ENCODE measurements around the gene ETV6.

DNA sequence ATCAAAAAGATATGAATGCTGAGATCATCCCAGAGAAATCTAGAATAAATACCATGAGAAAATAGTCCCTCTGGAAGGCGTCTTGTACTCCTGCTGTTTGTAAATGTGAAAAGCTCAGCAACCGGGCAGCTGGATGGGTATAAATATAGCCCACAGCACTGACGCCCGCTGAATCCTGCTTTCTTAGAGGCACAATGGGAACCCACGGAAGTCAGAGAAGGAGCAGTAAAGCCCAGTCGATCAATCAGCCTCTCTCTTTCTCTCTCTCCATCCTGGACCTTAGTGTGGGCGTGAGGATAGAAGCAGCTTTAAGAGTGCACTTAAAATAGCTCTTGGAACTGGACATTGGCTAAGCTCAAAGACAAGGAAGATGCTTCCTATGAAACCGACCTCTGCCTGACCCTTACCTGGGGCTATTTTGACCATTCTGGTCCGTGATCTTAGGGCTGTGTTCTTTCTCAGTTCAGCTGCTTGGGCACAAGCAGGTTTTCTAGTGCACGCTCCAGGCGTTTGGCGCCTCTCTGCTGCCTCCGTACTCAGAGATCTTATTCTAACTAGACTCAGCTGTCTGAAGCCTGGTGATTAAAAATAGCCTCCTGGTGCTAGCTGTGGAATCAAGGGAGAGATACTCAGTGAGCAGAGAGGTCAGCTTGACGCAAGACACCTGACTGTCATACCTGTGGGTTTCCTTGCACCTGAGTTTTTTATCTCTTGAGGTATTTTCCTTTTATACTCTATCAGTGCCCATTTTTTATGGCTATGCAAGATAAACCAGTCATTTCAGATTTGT is 144.6 kb downstream of the ETV6 start:
- TF ChIP-seq, protein P1, sequence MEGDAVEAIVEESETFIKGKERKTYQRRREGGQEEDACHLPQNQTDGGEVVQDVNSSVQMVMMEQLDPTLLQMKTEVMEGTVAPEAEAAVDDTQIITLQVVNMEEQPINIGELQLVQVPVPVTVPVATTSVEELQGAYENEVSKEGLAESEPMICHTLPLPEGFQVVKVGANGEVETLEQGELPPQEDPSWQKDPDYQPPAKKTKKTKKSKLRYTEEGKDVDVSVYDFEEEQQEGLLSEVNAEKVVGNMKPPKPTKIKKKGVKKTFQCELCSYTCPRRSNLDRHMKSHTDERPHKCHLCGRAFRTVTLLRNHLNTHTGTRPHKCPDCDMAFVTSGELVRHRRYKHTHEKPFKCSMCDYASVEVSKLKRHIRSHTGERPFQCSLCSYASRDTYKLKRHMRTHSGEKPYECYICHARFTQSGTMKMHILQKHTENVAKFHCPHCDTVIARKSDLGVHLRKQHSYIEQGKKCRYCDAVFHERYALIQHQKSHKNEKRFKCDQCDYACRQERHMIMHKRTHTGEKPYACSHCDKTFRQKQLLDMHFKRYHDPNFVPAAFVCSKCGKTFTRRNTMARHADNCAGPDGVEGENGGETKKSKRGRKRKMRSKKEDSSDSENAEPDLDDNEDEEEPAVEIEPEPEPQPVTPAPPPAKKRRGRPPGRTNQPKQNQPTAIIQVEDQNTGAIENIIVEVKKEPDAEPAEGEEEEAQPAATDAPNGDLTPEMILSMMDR (IDR thresholded peaks at IDR 0.05) = no peak
- TF ChIP-seq POLR2AphosphoS5 (IDR thresholded peaks at IDR 0.05; ENCODE audit: low read depth, low read length) = no peak
- TF ChIP-seq, protein P2, sequence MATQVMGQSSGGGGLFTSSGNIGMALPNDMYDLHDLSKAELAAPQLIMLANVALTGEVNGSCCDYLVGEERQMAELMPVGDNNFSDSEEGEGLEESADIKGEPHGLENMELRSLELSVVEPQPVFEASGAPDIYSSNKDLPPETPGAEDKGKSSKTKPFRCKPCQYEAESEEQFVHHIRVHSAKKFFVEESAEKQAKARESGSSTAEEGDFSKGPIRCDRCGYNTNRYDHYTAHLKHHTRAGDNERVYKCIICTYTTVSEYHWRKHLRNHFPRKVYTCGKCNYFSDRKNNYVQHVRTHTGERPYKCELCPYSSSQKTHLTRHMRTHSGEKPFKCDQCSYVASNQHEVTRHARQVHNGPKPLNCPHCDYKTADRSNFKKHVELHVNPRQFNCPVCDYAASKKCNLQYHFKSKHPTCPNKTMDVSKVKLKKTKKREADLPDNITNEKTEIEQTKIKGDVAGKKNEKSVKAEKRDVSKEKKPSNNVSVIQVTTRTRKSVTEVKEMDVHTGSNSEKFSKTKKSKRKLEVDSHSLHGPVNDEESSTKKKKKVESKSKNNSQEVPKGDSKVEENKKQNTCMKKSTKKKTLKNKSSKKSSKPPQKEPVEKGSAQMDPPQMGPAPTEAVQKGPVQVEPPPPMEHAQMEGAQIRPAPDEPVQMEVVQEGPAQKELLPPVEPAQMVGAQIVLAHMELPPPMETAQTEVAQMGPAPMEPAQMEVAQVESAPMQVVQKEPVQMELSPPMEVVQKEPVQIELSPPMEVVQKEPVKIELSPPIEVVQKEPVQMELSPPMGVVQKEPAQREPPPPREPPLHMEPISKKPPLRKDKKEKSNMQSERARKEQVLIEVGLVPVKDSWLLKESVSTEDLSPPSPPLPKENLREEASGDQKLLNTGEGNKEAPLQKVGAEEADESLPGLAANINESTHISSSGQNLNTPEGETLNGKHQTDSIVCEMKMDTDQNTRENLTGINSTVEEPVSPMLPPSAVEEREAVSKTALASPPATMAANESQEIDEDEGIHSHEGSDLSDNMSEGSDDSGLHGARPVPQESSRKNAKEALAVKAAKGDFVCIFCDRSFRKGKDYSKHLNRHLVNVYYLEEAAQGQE (IDR thresholded peaks at IDR 0.05; ENCODE audit: insufficient read depth in 1 of 2, low read depth in 2 of 2, low read length in 1 of 2) = no peak

Measured in Panc1 (cell line).